NCI-H146 treated with DMSO at 0.1 percent for 48 hours (cell line): ENCODE measurements around the gene RGS18.
"Not testable (repeated sequence)": the region's sequence is repeated elsewhere in the genome, so short reads cannot be mapped to it uniquely, and the experiment has no call there.

ENCODE experiments used
- DNase-seq: peaks from one replicate; lab custom pipeline; 2025; ENCODE audit not compliant: unreplicated experiment; lab: John Stamatoyannopoulos, UW

Gene RGS18

DNA sequence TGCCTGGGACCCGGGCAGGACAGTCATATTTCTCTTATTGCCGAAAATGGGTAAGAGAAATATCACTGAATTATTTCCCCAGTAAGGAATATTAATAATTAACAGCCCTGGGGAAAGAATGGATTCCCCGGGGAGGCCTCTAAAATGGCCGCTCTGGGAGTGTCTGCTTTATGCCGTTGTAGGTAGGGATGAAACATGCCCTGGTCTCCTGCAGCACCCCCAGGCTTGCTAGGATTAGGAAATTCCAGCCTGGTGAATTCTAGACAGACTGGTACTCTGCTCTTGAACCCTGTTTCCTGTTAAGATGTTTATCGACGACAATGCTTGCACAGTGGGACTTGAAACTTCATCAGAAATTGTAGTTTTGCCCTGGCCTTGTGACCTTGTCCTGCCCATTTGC is 6.7 kb downstream of the RGS18 start:
- DNase-seq, result not testable (repeated sequence)

DNA sequence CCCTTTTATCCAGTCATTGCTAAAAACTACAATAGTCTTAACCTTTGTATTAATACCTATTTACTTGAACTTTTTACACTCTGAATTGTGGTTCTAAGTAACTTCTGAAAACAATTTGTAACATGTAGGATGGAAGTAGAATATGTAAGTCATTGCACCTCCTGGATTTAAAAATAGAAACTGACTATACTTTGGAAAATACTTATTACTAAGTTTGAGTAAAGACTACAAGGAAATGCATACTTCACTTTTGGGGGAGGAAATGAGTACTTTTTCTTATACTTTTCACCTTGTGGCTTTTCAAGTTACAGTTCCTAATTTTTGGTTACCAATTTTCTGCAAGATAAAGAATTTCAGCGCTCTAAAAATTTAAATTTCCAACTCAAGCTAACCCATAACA is 8.7 kb downstream of the RGS18 start:
- no peak for DNase-seq

GRCh38 chr1:192167911-192168700 is 9.8 kb downstream of the RGS18 start:
- DNase-seq, result no peak

GRCh38 chr1:192168964-192169363 is 10.7 kb downstream of the RGS18 start:
- DNase-seq, result no peak

GRCh38 chr1:192170196-192170984 is 12.1 kb downstream of the RGS18 start:
- DNase-seq, result no peak

DNA sequence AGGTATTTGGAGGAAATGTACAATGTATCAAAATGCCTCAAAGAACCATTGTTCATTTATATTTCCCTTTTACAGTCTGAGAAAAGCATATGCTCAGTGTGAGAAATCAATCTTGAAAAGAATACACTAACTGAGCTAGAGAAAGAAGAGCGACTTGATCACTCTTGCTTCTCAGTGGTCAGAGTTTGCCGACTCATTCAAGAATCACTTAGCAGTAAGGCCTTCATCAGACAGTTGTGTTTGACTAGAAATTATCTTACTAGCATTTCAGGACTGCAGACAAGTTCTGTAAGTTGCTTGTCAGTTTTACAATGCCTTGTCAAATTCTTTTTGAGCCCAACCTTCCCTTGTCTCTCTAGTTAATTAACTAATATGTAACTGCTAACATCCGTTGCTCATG is 12.9 kb downstream of the RGS18 start:
- DNase-seq, result no peak

DNA sequence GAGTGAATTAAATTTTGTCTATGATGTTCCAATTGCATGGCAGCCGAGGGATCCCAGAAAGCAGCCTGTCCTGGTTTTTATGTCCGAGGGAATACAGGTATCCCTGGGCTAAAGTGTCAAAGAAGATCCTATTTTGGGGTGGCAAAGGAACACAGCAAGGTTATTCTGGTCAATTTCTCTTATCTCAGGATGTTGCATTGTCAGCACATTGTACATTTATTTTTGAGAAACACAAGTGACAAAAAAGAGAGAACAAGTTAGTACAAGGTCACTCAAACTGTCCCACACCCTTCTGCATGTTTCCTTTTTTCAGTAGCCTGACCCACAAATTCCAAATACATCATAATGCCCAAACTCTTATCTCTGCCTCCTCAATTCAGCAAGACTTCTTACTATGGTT is 17.7 kb downstream of the RGS18 start:
- DNase-seq, result no peak

DNA sequence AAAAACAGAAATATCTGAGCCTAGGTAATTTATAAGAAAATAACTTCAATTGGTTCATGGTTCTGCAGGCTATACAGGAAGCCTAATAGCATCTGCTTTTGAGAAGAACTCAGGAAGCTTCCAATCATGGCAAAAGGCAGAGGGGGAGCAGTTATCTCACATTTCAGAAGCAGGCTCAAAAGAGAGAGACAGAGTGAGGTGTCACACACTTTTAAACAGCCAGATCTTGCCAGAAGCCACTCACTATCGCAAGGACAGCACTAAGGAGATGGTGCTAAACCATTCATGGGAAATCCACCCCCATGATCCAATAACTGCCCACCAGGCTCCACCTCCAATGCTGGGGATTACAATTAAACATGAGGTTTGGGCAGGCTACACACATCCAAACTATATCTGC is 25.5 kb downstream of the RGS18 start:
- DNase-seq, result no peak

- DNase-seq, result no peak
Observed at GRCh38 chr1:192186197-192186596, 27.9 kb downstream of the RGS18 start.

GRCh38 chr1:192190066-192190465 is 31.8 kb downstream of the RGS18 start:
- DNase-seq, result no peak

DNA sequence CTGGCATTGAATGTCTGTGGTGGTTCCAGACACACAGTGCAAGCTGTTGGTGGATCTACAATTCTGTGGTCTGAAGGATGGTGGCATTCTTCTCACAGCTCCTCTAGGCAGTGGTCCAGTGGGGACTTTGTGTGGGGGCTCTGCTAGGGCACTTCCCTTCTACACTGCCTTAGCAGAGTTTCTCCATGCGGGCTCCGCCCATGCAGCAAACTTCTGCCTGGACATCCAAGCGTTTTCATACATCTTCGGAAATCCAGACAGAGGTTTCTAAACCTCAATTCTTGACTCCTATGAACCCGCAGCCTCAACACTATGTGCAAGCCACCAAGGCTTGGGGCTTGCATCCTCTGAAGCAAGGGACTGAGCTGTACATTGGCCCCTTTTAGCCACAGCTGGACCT is 43.0 kb downstream of the RGS18 start:
- no peak for DNase-seq

- no peak for DNase-seq
Observed at GRCh38 chr1:192224396-192224795, 66.1 kb downstream of the RGS18 start.

- no peak for DNase-seq
Observed at GRCh38 chr1:192224846-192225245, 66.6 kb downstream of the RGS18 start.

DNA sequence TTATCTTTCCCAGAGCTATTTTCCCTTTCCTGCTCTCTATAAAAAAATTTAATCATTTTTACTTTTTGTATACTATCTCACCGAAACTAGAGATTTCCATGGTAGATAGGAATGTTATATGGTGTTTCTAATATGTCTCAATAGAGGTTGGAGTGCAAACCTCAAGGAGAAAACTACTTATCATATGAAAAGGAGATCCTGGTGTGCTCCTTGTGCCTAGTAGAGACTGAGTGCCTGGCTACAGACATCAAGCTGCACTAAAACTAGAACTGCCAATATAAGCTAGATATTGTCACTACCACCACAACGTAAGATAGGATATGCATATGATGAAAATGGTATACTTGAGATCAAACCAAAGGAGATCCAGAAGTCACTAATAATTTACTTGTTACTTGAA is 67.0 kb downstream of the RGS18 start:
- DNase-seq, result no peak

GRCh38 chr1:192225703-192226102 is 67.4 kb downstream of the RGS18 start:
- DNase-seq, result no peak

GRCh38 chr1:192227330-192227729 is 69.1 kb downstream of the RGS18 start:
- no peak for DNase-seq

DNA sequence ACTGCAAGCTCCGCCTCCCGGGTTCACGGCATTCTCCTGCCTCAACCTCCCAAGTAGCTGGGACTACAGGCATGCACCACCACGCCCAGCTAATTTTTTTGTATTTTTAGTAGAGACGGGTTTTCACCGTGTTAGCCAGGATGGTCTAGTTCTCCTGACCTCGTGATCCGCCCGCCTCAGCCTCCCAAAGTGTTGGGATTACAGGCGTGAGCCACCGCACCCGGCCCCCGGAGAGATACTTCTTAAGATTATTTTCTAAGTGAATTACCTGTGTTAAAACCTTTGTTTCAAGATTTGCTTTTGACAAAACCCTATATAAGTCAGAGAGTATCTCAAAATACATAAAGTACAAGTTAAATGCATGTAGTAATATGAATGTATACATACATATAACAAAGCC is 69.7 kb downstream of the RGS18 start:
- DNase-seq, result not testable (repeated sequence)

GRCh38 chr1:192232817-192233417 is 74.7 kb downstream of the RGS18 start:
- DNase-seq, result no peak

DNA sequence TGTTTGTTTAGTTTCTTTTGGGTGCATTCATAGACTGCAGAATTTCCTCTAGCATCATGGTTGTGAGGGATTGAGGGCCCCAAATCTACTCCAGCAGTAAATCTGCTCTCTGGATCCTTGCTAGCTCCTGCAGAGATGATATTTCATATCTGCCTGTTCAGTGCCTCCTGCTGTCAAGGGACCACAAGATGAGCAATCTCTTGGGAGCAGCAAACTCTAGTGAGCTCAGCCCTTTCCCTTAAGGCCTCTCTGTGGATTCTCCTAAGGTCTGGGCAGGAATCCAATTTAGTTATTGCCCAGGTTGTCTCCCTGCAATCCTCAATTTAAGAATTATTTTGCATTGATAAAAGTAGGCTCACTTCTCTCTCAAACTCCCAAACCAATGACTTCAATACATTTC is 76.9 kb downstream of the RGS18 start:
- no peak for DNase-seq
